ENCODE data around the gene NYAP2.

GRCh38 chr2:225468131-225468530 is 68.6 kb downstream of the NYAP2 start:
- TF ChIP-seq, protein P1, sequence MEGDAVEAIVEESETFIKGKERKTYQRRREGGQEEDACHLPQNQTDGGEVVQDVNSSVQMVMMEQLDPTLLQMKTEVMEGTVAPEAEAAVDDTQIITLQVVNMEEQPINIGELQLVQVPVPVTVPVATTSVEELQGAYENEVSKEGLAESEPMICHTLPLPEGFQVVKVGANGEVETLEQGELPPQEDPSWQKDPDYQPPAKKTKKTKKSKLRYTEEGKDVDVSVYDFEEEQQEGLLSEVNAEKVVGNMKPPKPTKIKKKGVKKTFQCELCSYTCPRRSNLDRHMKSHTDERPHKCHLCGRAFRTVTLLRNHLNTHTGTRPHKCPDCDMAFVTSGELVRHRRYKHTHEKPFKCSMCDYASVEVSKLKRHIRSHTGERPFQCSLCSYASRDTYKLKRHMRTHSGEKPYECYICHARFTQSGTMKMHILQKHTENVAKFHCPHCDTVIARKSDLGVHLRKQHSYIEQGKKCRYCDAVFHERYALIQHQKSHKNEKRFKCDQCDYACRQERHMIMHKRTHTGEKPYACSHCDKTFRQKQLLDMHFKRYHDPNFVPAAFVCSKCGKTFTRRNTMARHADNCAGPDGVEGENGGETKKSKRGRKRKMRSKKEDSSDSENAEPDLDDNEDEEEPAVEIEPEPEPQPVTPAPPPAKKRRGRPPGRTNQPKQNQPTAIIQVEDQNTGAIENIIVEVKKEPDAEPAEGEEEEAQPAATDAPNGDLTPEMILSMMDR (IDR thresholded peaks at IDR 0.05), result no peak
- TF ChIP-seq POLR2A (IDR thresholded peaks at IDR 0.05) (no peak), EP300 (IDR thresholded peaks at IDR 0.05) (no peak)

Measured in gastroesophageal sphincter (tissue), 3 donors.